Stimulated activated naive B cell treated with anti-CD40 and anti-IgM and Interleukin-4, amounts not matched to agents 10 μg/mL and 1 μg/mL and 100 μg/mL, for 72 hours (primary cell): Measurements from ENCODE around the gene RREB1.

Experiments used
- ATAC-seq, 2 donors: fragments of 150-1000 bp; cut with Tn5 transposase; replicated peaks; 2 replicates each; pipeline ENCODE4 v1.10.0; 2021; ENCODE audit warnings: moderate library complexity in 1 of 2
- DNase-seq: peaks from one replicate; pipeline ENCODE4 v3.0.0; 2021
- H3K27ac Mint-ChIP-seq: one replicate; pipeline ENCODE4 v1.8.0; 2022; ENCODE audit warnings: mild to moderate bottlenecking, mixed read lengths
- H3K27me3 Mint-ChIP-seq, 2 donors: one replicate each; pipeline ENCODE4 v1.8.0; 2022; ENCODE audit warnings: mixed read lengths in 2 of 2
- H3K36me3 Mint-ChIP-seq, 2 donors: one replicate each; pipeline ENCODE4 v1.8.0; 2022; ENCODE audit warnings: mixed read lengths in 2 of 2, mild to moderate bottlenecking in 1 of 2
- H3K4me1 Mint-ChIP-seq, 2 donors: one replicate each; pipeline ENCODE4 v1.8.0; 2022; ENCODE audit warnings: mixed read lengths in 2 of 2, mild to moderate bottlenecking in 1 of 2
- H3K4me3 Mint-ChIP-seq, 2 donors: one replicate each; pipeline ENCODE4 v1.8.0; 2022; ENCODE audit warnings: mild to moderate bottlenecking in 2 of 2, mixed read lengths in 2 of 2, moderate library complexity in 1 of 2
- H3K9me3 Mint-ChIP-seq, 2 donors: one replicate each; pipeline ENCODE4 v1.8.0; 2022; ENCODE audit warnings: mixed read lengths in 2 of 2, mild to moderate bottlenecking in 1 of 2

Gene RREB1

DNA sequence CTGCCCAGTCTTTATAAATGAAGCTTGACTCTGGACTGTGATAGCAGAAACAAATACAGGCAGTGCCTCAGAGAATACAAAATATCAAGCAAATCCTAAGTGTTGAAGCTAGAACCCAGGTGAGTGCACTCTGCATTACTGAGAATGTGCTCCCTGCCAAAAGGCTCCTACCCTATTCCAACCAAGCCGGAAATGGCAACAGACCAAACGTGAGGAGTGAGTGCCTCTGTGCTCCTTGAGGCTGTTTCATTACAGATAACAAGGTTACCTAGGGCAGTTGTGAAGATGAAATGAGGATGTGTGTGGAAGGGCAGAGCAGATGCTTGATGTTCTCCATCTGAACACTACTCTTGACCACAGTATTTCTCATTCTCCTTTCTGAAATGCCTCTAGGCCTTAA, 175.9 kb downstream of the RREB1 start:
- H3K9me3 Mint-ChIP-seq, result no peaks in the 10 kb centered on the region
- no peaks in the 10 kb centered on the region for H3K27me3 Mint-ChIP-seq
- no peak overlapping the region for H3K27ac Mint-ChIP-seq
- no peak for DNase-seq
- H3K4me3 Mint-ChIP-seq, result no peak overlapping the region
- peaks cover 20 to 47% of the 10 kb centered on the region in 2 donors for H3K36me3 Mint-ChIP-seq
- no peak for ATAC-seq
- H3K4me1 Mint-ChIP-seq, result peaks cover 11 to 17% of the 10 kb centered on the region in 2 donors

DNA sequence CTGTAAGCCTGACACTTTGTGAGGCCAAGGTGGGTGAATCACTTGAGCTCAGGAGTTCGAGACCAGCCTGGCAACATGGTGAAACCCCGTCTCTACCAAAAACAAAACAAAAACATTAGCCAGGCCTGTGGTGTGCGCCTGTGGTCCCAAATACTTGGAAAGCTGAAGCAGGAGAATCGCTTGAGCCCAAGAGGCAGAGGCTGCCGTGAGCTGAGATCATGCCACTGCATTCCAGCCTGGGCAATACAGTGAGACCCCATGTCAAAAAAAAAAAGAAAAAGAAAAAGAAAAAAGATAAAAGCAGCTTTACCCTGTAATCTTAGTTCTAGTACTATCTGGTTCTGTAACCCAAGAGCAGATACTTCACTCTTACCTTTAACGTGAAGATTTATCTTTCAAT, 177.7 kb downstream of the RREB1 start:
- Mint-ChIP-seq H3K4me1 (peaks cover 9 to 12% of the 10 kb centered on the region in 2 donors), H3K36me3 (peaks cover 20 to 50% of the 10 kb centered on the region in 2 donors), H3K9me3 (no peaks in the 10 kb centered on the region), H3K27me3 (no peaks in the 10 kb centered on the region), H3K4me3 (no peak overlapping the region), H3K27ac (no peak overlapping the region)
- no peak for DNase-seq
- no peak for ATAC-seq

DNA sequence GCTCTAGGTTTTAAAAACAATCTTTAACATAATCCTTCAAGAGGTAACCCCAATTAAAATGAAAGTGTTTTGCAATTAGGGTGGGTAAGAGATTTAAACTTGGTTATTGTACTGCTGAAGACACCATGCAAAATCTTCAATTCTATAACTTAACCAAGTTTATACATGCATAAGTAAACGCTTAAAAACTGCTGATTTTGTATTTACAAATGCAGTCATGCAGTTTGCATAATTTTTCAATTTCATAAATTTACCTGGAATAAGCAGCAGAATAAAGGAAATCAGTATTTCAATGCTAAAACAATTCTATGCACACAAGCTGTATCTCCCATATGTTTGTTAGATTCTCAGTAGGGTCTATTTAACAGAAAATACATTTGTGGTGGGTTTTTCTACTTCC, 182.3 kb downstream of the RREB1 start:
- Mint-ChIP-seq H3K4me3 (no peak overlapping the region), H3K9me3 (no peaks in the 10 kb centered on the region), H3K27ac (no peak overlapping the region), H3K27me3 (no peaks in the 10 kb centered on the region), H3K4me1 (no peaks in the 10 kb centered on the region), H3K36me3 (peaks cover 23 to 49% of the 10 kb centered on the region in 2 donors)
- no peak for ATAC-seq
- no peak for DNase-seq

DNA sequence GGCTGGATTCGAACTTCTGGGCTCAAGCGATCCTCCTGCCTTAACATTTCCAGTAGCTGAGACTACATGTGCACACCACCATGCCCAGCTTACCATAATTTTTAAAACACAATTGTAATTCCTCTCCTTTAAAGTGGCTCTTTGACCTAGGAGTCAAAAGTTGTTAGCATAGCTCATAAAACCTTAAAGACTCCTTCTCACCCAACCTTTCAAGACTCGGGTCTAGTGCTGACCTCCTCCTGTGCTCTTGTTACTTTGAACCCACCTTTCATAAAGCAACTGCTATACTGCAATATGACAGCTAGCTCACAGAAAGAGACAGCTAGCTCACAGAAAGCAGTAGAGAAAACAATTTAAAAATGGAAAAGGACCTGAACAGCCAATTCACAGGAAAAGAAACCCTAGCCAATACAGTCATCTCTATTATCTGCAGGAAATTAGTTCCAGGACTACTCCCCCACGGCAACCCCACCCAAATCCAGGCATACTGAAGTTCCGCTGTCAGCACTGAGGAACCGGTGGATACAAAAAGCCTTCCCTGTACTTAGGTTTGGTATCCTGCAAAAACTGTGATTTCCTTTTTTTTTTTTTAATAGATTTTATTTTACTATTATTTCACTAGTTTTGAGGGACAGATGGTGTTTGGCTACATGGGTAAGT, 185.0 kb downstream of the RREB1 start:
- no peaks in the 10 kb centered on the region for H3K27me3 Mint-ChIP-seq
- ATAC-seq, result no peak
- H3K4me3 Mint-ChIP-seq, result no peak overlapping the region
- H3K36me3 Mint-ChIP-seq, result peaks cover 18 to 37% of the 10 kb centered on the region in 2 donors
- no peak for DNase-seq
- peaks cover 0 to 2% of the 10 kb centered on the region in 2 donors for H3K4me1 Mint-ChIP-seq
- H3K27ac Mint-ChIP-seq, result no peak overlapping the region
- no peaks in the 10 kb centered on the region for H3K9me3 Mint-ChIP-seq

DNA sequence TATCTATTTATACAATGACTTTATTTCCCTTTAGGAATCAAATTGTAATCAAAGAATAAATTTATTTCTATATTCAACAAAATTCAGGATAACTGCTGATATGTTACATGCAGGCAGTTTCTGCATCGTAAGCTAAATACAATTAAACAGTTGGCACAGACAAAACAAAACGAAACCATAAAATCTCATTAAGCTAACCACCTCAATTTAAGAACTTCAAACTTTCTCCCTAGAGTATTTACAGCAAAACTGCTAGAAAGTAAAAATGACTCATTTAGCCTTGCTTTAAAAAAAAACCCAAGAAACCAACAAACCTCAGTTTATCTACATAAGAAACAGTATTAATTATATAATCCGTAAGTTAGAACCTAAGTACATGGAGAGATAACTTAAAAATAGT, 188.2 kb downstream of the RREB1 start:
- H3K27ac Mint-ChIP-seq, result no peak overlapping the region
- ATAC-seq (no peak), DNase-seq (no peak)
- H3K4me1 Mint-ChIP-seq, result peaks cover 2 to 3% of the 10 kb centered on the region in 2 donors
- no peaks in the 10 kb centered on the region for H3K9me3 Mint-ChIP-seq
- H3K36me3 Mint-ChIP-seq, result peaks cover 24 to 33% of the 10 kb centered on the region in 2 donors
- H3K27me3 Mint-ChIP-seq, result no peaks in the 10 kb centered on the region
- no peak overlapping the region for H3K4me3 Mint-ChIP-seq

DNA sequence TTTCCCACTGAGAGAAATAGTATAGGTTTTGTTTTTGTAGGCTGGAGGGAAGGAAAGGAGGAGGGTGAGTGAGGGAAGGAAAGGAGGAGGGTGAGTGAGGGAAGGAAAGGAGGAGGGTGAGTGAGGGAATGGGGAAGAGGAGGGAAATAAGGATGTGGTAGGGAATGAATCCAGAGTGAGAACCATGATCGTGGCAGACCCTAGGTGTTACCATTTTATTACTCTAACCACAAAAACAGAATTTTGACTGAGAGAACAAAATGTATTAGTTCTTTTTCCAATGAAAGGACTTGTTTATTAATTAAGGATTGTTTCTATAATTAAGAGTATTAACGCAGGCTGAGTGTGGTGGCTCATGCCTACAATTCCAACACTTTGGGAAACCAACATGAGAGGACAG, 188.8 kb downstream of the RREB1 start:
- no peak overlapping the region for H3K27ac Mint-ChIP-seq
- DNase-seq (no peak), ATAC-seq (no peak)
- peaks cover 2 to 8% of the 10 kb centered on the region in 2 donors for H3K4me1 Mint-ChIP-seq
- no peaks in the 10 kb centered on the region for H3K27me3 Mint-ChIP-seq
- no peaks in the 10 kb centered on the region for H3K9me3 Mint-ChIP-seq
- no peak overlapping the region for H3K4me3 Mint-ChIP-seq
- H3K36me3 Mint-ChIP-seq, result peaks cover 30 to 40% of the 10 kb centered on the region in 2 donors

DNA sequence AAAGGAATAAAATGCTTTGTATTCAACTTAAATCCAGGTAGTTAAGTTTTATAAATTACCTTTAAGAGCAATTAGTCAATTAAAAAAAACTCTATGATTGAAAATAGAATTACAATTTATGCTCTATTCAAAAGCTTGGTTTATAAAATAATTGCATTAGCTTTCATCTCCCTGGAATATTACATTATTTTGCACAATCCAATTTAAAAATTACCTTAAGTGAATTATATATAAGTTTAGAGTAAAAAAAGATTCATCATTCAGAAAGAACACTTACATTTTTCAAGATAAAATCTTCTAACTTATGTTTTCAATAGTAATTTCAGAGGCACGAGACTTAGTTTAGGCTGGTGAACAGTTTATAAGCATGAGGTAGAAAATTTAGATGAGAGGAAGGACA, 190.4 kb downstream of the RREB1 start:
- H3K36me3 Mint-ChIP-seq, result peaks cover 26 to 39% of the 10 kb centered on the region in 2 donors
- ATAC-seq (no peak), DNase-seq (no peak)
- H3K4me1 Mint-ChIP-seq, result peaks cover 2 to 8% of the 10 kb centered on the region in 2 donors
- no peaks in the 10 kb centered on the region for H3K9me3 Mint-ChIP-seq
- no peak overlapping the region for H3K4me3 Mint-ChIP-seq
- H3K27ac Mint-ChIP-seq, result no peak overlapping the region
- no peaks in the 10 kb centered on the region for H3K27me3 Mint-ChIP-seq

DNA sequence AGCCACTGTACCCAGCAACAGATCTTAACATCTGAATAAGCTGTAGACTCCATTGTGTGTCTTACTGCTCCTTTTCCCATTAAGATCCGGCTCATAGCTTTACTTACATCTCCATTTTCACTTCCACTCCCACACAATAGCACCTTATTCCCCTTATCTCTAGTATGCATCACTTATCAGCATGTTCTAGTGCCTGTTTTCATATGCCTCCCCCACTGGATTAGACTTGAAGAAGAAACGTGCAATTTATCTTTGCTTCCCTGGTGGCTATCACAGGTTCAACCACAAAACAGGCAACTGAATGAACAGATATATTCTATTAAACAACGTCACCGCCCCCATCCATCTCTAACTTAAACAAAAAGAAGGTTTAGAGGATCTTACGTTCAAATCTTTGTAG, 193.2 kb downstream of the RREB1 start:
- ATAC-seq, result no peak
- Mint-ChIP-seq H3K4me3 (no peak overlapping the region), H3K4me1 (peaks cover 10 to 19% of the 10 kb centered on the region in 2 donors), H3K36me3 (peaks cover 27 to 44% of the 10 kb centered on the region in 2 donors), H3K27ac (no peak overlapping the region), H3K9me3 (no peaks in the 10 kb centered on the region), H3K27me3 (no peaks in the 10 kb centered on the region)
- DNase-seq, result no peak
